Measurements from ENCODE around the gene VAV1. TPM values are rescaled to one million over a fixed set of nuclear protein-coding genes. Genes with fewer than 3 reads are reported as not detected.

The VAV1 gene
- total RNA-seq, 4 donors from 2014 or later: 4.0 to 16.2 (median 5.8) TPM

DNA sequence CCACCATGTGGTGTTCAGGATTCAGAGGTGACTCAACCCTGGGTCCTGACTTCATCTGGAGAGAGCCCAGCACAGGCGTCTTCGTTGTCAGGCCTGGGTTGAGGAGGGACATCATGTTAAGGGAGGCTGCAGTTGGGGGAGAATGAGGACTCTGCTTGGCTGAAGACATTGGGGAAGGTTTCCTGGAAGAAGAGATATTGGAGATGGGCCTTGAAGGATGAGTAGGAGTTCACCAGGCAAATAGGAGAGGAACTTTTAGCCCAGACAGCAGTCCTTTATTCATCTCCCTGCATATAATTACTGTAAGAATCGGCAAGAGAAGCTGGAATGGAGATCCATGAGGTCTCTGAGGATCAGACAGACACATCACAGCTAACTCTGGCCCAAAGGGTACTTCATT lies 38.9 kb downstream of the VAV1 start:
- no peak for TF ChIP-seq CTCF (IDR thresholded peaks at IDR 0.05)
- H3K27ac ChIP-seq: no peak overlapping the region
- no peaks in the 10 kb centered on the region for H3K4me1 ChIP-seq
- no peaks in the 10 kb centered on the region for H3K27me3 ChIP-seq
- no peak for DNase-seq (ENCODE audit: low spot score in 2 of 2)
- peaks cover 0 to 26% (median 0%) of the 10 kb centered on the region in 4 donors for H3K9me3 ChIP-seq
- H3K36me3 ChIP-seq: no peaks in the 10 kb centered on the region
- H3K4me3 ChIP-seq: no peak overlapping the region
- 65 to 82% methylated on average over 3 of the region's 3 CpGs for WGBS, 2 donors

GRCh38 chr19:6811906-6812305 lies 39.4 kb downstream of the VAV1 start:
- no peaks in the 10 kb centered on the region for H3K36me3 ChIP-seq
- no peak for DNase-seq (ENCODE audit: low spot score in 2 of 2)
- H3K9me3 ChIP-seq: peaks cover 0 to 26% (median 0%) of the 10 kb centered on the region in 4 donors
- no peaks in the 10 kb centered on the region for H3K4me1 ChIP-seq
- no peak overlapping the region for H3K27ac ChIP-seq
- WGBS, 2 donors: 31 to 43% methylated on average over 2 of the region's 2 CpGs
- TF ChIP-seq POLR2A (IDR thresholded peaks at IDR 0.05): no peak
- TF ChIP-seq EP300 (IDR thresholded peaks at IDR 0.05): no peak
- TF ChIP-seq CTCF (IDR thresholded peaks at IDR 0.05): no peak
- no peaks in the 10 kb centered on the region for H3K27me3 ChIP-seq
- H3K4me3 ChIP-seq: no peak overlapping the region

GRCh38 chr19:6812612-6813011 lies 40.1 kb downstream of the VAV1 start:
- Histone ChIP-seq H3K27me3 (no peaks in the 10 kb centered on the region), H3K4me1 (no peaks in the 10 kb centered on the region), H3K27ac (no peak overlapping the region), H3K4me3 (no peak overlapping the region), H3K9me3 (peaks cover 0 to 24% (median 0%) of the 10 kb centered on the region in 4 donors), H3K36me3 (no peaks in the 10 kb centered on the region)
- no peak for DNase-seq (ENCODE audit: low spot score in 2 of 2)
- 86 to 91% methylated on average over 2 of the region's 2 CpGs for WGBS, 2 donors
- TF ChIP-seq CTCF (IDR thresholded peaks at IDR 0.05) (no peak), POLR2A (IDR thresholded peaks at IDR 0.05) (no peak), EP300 (IDR thresholded peaks at IDR 0.05) (no peak)

- no peak overlapping the region for H3K27ac ChIP-seq
Observed at GRCh38 chr19:6813659-6814058, 41.2 kb downstream of the VAV1 start.

GRCh38 chr19:6817179-6817578 lies 44.7 kb downstream of the VAV1 start:
- 83 to 84% methylated on average over 3 of the region's 3 CpGs for WGBS, 2 donors
- Histone ChIP-seq H3K36me3 (no peaks in the 10 kb centered on the region), H3K9me3 (peaks cover 0 to 38% (median 2%) of the 10 kb centered on the region in 4 donors), H3K27ac (no peak overlapping the region), H3K4me1 (no peaks in the 10 kb centered on the region), H3K4me3 (no peak overlapping the region), H3K27me3 (no peaks in the 10 kb centered on the region)
- TF ChIP-seq EP300 (IDR thresholded peaks at IDR 0.05) (no peak), CTCF (IDR thresholded peaks at IDR 0.05) (no peak), POLR2A (IDR thresholded peaks at IDR 0.05) (no peak)
- DNase-seq (ENCODE audit: low spot score in 2 of 2): no peak

More at GRCh38 chr19:6813659-6814058, 41.2 kb downstream of the VAV1 start:
- Histone ChIP-seq H3K36me3 (no peaks in the 10 kb centered on the region), H3K4me3 (no peak overlapping the region), H3K4me1 (no peaks in the 10 kb centered on the region), H3K9me3 (peaks cover 0 to 18% (median 0%) of the 10 kb centered on the region in 4 donors), H3K27me3 (no peaks in the 10 kb centered on the region)
- no peak for TF ChIP-seq EP300 (IDR thresholded peaks at IDR 0.05)
- no peak for TF ChIP-seq CTCF (IDR thresholded peaks at IDR 0.05)
- no peak for TF ChIP-seq POLR2A (IDR thresholded peaks at IDR 0.05)
- WGBS, 2 donors: 81 to 93% methylated on average over 4 of the region's 4 CpGs
- no peak for DNase-seq (ENCODE audit: low spot score in 2 of 2)

Measured in tibial nerve (tissue), 4 donors.